ENCODE data around the gene CTNND2. TPM values are rescaled to one million over a fixed set of nuclear protein-coding genes. Genes with fewer than 3 reads are reported as not detected.

CTNND2 gene
- total and polyA plus RNA-seq, 10 donors: 0.93 to 51.0 (median 21.5) TPM

DNA sequence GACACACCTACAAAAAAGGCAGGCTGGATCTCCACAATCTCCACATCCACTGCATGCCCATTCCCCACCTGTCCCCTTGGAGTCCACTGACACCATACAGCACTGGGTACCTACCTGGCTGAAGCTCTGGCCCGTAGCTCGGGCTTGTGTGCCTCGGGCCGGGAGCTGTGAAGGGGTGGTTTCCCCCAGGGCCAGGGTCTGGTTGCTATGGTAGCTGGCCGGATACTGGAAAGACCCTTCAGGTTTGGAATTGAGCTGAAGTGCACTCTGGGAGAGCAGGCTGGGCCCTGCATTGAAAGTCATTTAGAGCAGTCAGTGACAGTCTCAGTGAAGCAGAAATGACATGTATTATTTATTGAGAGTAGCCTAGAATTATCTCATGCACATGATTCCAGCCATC lies 507.3 kb downstream of the CTNND2 start:
- no peak for TF ChIP-seq POLR2A (IDR thresholded peaks at IDR 0.05)
- TF ChIP-seq CTCF (IDR thresholded peaks at IDR 0.05 in 8 of 11, conservative IDR thresholded peaks at IDR 0.05 in 3 of 11): no peak
- no peak for TF ChIP-seq POLR2AphosphoS5 (IDR thresholded peaks at IDR 0.05)
- no peaks in the 10 kb centered on the region for H3K27me3 ChIP-seq (replicated peaks in 1 of 7)
- no peak for DNase-seq
- no peak overlapping the region for H3K4me3 ChIP-seq
- no peaks in the 10 kb centered on the region for H3K36me3 ChIP-seq
- no peaks in the 10 kb centered on the region for H3K9me3 ChIP-seq
- H3K4me1 ChIP-seq: no peaks in the 10 kb centered on the region
- H3K27ac ChIP-seq: no peak overlapping the region
- 80 to 93% (median 86%) methylated on average over 5 of the region's 5 CpGs for WGBS, 5 donors
- intact Hi-C loops (cut with DNase I; ENCODE audit: low total_unique reads): no loop called here

- Histone ChIP-seq H3K9me3 (no peaks in the 10 kb centered on the region), H3K27ac (no peak overlapping the region), H3K27me3 (replicated peaks in 1 of 7) (peaks cover 0 to 4% (median 0%) of the 10 kb centered on the region in 7 donors), H3K4me1 (no peaks in the 10 kb centered on the region), H3K4me3 (no peak overlapping the region), H3K36me3 (no peaks in the 10 kb centered on the region)
- no peak for TF ChIP-seq CTCF (IDR thresholded peaks at IDR 0.05 in 8 of 11, conservative IDR thresholded peaks at IDR 0.05 in 3 of 11)
- DNase-seq: no peak
- intact Hi-C loops (cut with DNase I; ENCODE audit: low total_unique reads): no loop called here
- WGBS, 5 donors: 78 to 90% (median 84%) methylated on average over 5 of the region's 5 CpGs
These were observed 509.3 kb downstream of the CTNND2 start for GRCh38 chr5:11394933-11395332.

GRCh38 chr5:11390291-11390767 lies 513.9 kb downstream of the CTNND2 start:
- Histone ChIP-seq H3K4me1 (peaks cover 0 to 7% (median 3%) of the 10 kb centered on the region in 6 donors), H3K9me3 (no peaks in the 10 kb centered on the region), H3K36me3 (no peaks in the 10 kb centered on the region), H3K4me3 (no peak overlapping the region), H3K27me3 (replicated peaks in 1 of 7) (peaks cover 0 to 29% (median 11%) of the 10 kb centered on the region in 7 donors), H3K27ac (no peak overlapping the region)
- TF ChIP-seq CTCF (IDR thresholded peaks at IDR 0.05 in 8 of 11, conservative IDR thresholded peaks at IDR 0.05 in 3 of 11) (no peak), POLR2AphosphoS5 (IDR thresholded peaks at IDR 0.05) (no peak), POLR2A (IDR thresholded peaks at IDR 0.05) (no peak)
- intact Hi-C loops (cut with DNase I; ENCODE audit: low total_unique reads): no loop called here
- no peak for DNase-seq
- WGBS, 5 donors: 83 to 93% (median 85%) methylated on average over 6 of the region's 6 CpGs

DNA sequence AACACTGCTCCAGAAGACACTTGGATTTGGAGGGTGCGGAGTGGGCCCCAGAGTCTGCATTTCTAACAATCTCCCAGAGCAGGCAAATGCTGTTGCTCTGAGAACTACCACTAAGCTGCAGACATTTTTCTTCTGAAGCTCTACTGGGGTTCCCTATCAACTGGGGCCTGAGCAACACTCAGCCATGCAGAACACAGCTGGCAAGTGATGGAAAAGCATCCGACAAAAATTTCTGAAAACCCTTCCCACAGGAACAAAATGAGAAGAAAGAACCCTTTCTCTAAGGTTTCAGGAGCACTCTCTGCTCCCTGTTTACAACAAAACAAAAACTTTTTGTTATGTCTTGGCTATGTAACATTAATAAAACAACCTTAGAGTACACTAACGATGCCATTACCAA lies 516.9 kb downstream of the CTNND2 start:
- no peaks in the 10 kb centered on the region for H3K36me3 ChIP-seq
- WGBS, 5 donors: 87 to 95% (median 89%) methylated on average over 3 of the region's 3 CpGs
- peaks cover 0 to 14% (median 4%) of the 10 kb centered on the region in 6 donors for H3K4me1 ChIP-seq
- DNase-seq: no peak
- H3K9me3 ChIP-seq: no peaks in the 10 kb centered on the region
- H3K27me3 ChIP-seq (replicated peaks in 1 of 7): peaks cover 0 to 56% (median 19%) of the 10 kb centered on the region in 7 donors
- intact Hi-C loops (cut with DNase I; ENCODE audit: low total_unique reads): no loop called here
- H3K27ac ChIP-seq: no peak overlapping the region
- no peak for TF ChIP-seq POLR2AphosphoS5 (IDR thresholded peaks at IDR 0.05)
- TF ChIP-seq CTCF (IDR thresholded peaks at IDR 0.05 in 8 of 11, conservative IDR thresholded peaks at IDR 0.05 in 3 of 11): no peak
- TF ChIP-seq POLR2A (IDR thresholded peaks at IDR 0.05): no peak
- no peak overlapping the region for H3K4me3 ChIP-seq
